Natural killer cell treated with Interleukin-12 subunit alpha and Interleukin-12 subunit beta and Interleukin-15 and Interleukin-18, amount 100 ng/mL, for 72 hours (primary cell): Measurements from ENCODE around the gene LMAN1L. TPM values are rescaled to one million over a fixed set of nuclear protein-coding genes. Genes with fewer than 3 reads are reported as not detected.

Experiments
- ATAC-seq, 2 donors: fragments of 150-1000 bp; cut with Tn5 transposase in 1 of 2; sonication (Bioruptor Pico), chemical (Tn5 transposase) in 1 of 2; 2 replicates each; pipeline ENCODE4 v1.10.0; 2021
- DNase-seq: peaks from one replicate; pipeline ENCODE4 v3.0.0; 2022; ENCODE audit warnings: low spot score
- H3K27ac Mint-ChIP-seq, 2 donors: 1 replicate in 1 of 2; 2 replicates in 1 of 2; pipeline ENCODE4 v1.8.0; 2022; ENCODE audit warnings: mixed read lengths in 2 of 2, mild to moderate bottlenecking in 1 of 2, moderate library complexity in 1 of 2
- H3K27me3 Mint-ChIP-seq, 2 donors: 1 replicate in 1 of 2; 2 replicates in 1 of 2; pipeline ENCODE4 v1.8.0; 2022; ENCODE audit warnings: mixed read lengths in 2 of 2
- H3K36me3 Mint-ChIP-seq: one replicate; pipeline ENCODE4 v1.8.0; 2022; ENCODE audit warnings: mixed read lengths
- H3K4me1 Mint-ChIP-seq, 2 donors: 1 replicate in 1 of 2; 2 replicates in 1 of 2; pipeline ENCODE4 v1.8.0; 2022; ENCODE audit warnings: low read depth in 2 of 2, mixed read lengths in 2 of 2, mild to moderate bottlenecking in 1 of 2
- H3K4me3 Mint-ChIP-seq: one replicate; pipeline ENCODE4 v1.8.0; 2022; ENCODE audit warnings: mixed read lengths
- H3K9me3 Mint-ChIP-seq: 2 replicates; pipeline ENCODE4 v1.8.0; 2022; ENCODE audit warnings: mixed read lengths
- total RNA-seq, 2 donors: library from RNA; stranded (reverse); gene quantifications; one replicate each; pipeline ENCODE4 v1.2.3, GENCODE V29; 2022

Gene LMAN1L
- total RNA-seq, result 1 to 10 TPM; 3.4 to 4.9 TPM

- H3K27ac Mint-ChIP-seq, result no peak within 1 kb of the TSS
- peaks cover 9 to 22% of the 10 kb centered on the region in 2 donors for H3K4me1 Mint-ChIP-seq
- H3K9me3 Mint-ChIP-seq, result no peaks in the 10 kb centered on the region
- no peak within 1 kb of the TSS for H3K4me3 Mint-ChIP-seq
- H3K27me3 Mint-ChIP-seq, result no peaks in the 10 kb centered on the region
- peak in 1 of 2 donors; percentile 21 for ATAC-seq
- no peak for DNase-seq
- H3K36me3 Mint-ChIP-seq, result no peaks in the 10 kb centered on the region
Measured at GRCh38 chr15:74812533-74812932, at the start of gene LMAN1L. Gene LMAN1L, plus strand, starts transcription at chr15:74812835. Its CDS starts 20 bp downstream, at chr15:74812855.

- H3K4me1 Mint-ChIP-seq, result no peaks in the 10 kb centered on the region
- ATAC-seq, result no peak
- DNase-seq, result no peak
- H3K36me3 Mint-ChIP-seq, result no peaks in the 10 kb centered on the region
- H3K9me3 Mint-ChIP-seq, result no peaks in the 10 kb centered on the region
- no peak overlapping the region for H3K27ac Mint-ChIP-seq
- no peak overlapping the region for H3K4me3 Mint-ChIP-seq
- H3K27me3 Mint-ChIP-seq, result no peaks in the 10 kb centered on the region
Measured at GRCh38 chr15:74763416-74763815, 49.2 kb upstream of the LMAN1L start.

- Mint-ChIP-seq H3K9me3 (no peaks in the 10 kb centered on the region), H3K36me3 (no peaks in the 10 kb centered on the region), H3K4me3 (no peak overlapping the region), H3K4me1 (peaks cover 6 to 8% of the 10 kb centered on the region in 2 donors), H3K27ac (peak overlapping the region in 1 of 2 donors; percentile 43), H3K27me3 (no peaks in the 10 kb centered on the region)
- DNase-seq, result no peak
- ATAC-seq, result no peak
Measured at GRCh38 chr15:74767167-74768098, 45.2 kb upstream of the LMAN1L start.

- no peaks in the 10 kb centered on the region for H3K9me3 Mint-ChIP-seq
- no peaks in the 10 kb centered on the region for H3K27me3 Mint-ChIP-seq
- peaks cover 6 to 8% of the 10 kb centered on the region in 2 donors for H3K4me1 Mint-ChIP-seq
- H3K36me3 Mint-ChIP-seq, result no peaks in the 10 kb centered on the region
- peak overlapping the region in 1 of 2 donors; percentile 22 for H3K27ac Mint-ChIP-seq
- no peak for ATAC-seq
- H3K4me3 Mint-ChIP-seq, result no peak overlapping the region
- DNase-seq, result no peak
Measured at GRCh38 chr15:74768099-74768770, 44.4 kb upstream of the LMAN1L start.

GRCh38 chr15:74768771-74769342, 43.8 kb upstream of the LMAN1L start:
- peaks cover 6 to 13% of the 10 kb centered on the region in 2 donors for H3K4me1 Mint-ChIP-seq
- no peaks in the 10 kb centered on the region for H3K36me3 Mint-ChIP-seq
- ATAC-seq, result peak; percentile 56 to 74
- no peaks in the 10 kb centered on the region for H3K27me3 Mint-ChIP-seq
- H3K27ac Mint-ChIP-seq, result peak overlapping the region in 1 of 2 donors; percentile 22
- H3K9me3 Mint-ChIP-seq, result no peaks in the 10 kb centered on the region
- DNase-seq, result no peak
- no peak overlapping the region for H3K4me3 Mint-ChIP-seq

GRCh38 chr15:74769463-74770025, 43.1 kb upstream of the LMAN1L start:
- H3K27ac Mint-ChIP-seq, result no peak overlapping the region
- no peaks in the 10 kb centered on the region for H3K36me3 Mint-ChIP-seq
- H3K9me3 Mint-ChIP-seq, result no peaks in the 10 kb centered on the region
- H3K4me1 Mint-ChIP-seq, result peaks cover 6 to 14% of the 10 kb centered on the region in 2 donors
- no peaks in the 10 kb centered on the region for H3K27me3 Mint-ChIP-seq
- DNase-seq (no peak), ATAC-seq (no peak)
- no peak overlapping the region for H3K4me3 Mint-ChIP-seq

- no peak for DNase-seq
- H3K27me3 Mint-ChIP-seq, result no peaks in the 10 kb centered on the region
- no peak overlapping the region for H3K4me3 Mint-ChIP-seq
- no peaks in the 10 kb centered on the region for H3K36me3 Mint-ChIP-seq
- no peak for ATAC-seq
- H3K9me3 Mint-ChIP-seq, result no peaks in the 10 kb centered on the region
- H3K27ac Mint-ChIP-seq, result peak overlapping the region; percentile 50 to 79
- H3K4me1 Mint-ChIP-seq, result peaks cover 7 to 20% of the 10 kb centered on the region in 2 donors
Measured at GRCh38 chr15:74770211-74770903, 42.3 kb upstream of the LMAN1L start.

- H3K4me3 Mint-ChIP-seq, result no peak overlapping the region
- DNase-seq, result peak; percentile 25
- peaks cover 35 to 44% of the 10 kb centered on the region in 2 donors for H3K4me1 Mint-ChIP-seq
- no peaks in the 10 kb centered on the region for H3K36me3 Mint-ChIP-seq
- peak overlapping the region; percentile 28 to 100 for H3K27ac Mint-ChIP-seq
- H3K9me3 Mint-ChIP-seq, result no peaks in the 10 kb centered on the region
- ATAC-seq, result no peak
- no peaks in the 10 kb centered on the region for H3K27me3 Mint-ChIP-seq
Measured at GRCh38 chr15:74773329-74773728, 39.3 kb upstream of the LMAN1L start.

- Mint-ChIP-seq H3K27me3 (no peaks in the 10 kb centered on the region), H3K4me1 (peaks cover 37 to 46% of the 10 kb centered on the region in 2 donors), H3K27ac (peak overlapping the region; percentile 100), H3K9me3 (no peaks in the 10 kb centered on the region), H3K4me3 (no peak overlapping the region), H3K36me3 (no peaks in the 10 kb centered on the region)
- DNase-seq (peak; percentile 31), ATAC-seq (no peak)
Measured at GRCh38 chr15:74773731-74774252, 38.8 kb upstream of the LMAN1L start.

- Mint-ChIP-seq H3K27me3 (no peaks in the 10 kb centered on the region), H3K9me3 (no peaks in the 10 kb centered on the region), H3K27ac (peak overlapping the region; percentile 100), H3K36me3 (no peaks in the 10 kb centered on the region), H3K4me3 (no peak overlapping the region), H3K4me1 (peaks cover 48 to 58% of the 10 kb centered on the region in 2 donors)
- peak; percentile 25 for DNase-seq
- ATAC-seq, result no peak
Measured at GRCh38 chr15:74775132-74775562, 37.5 kb upstream of the LMAN1L start.

GRCh38 chr15:74775894-74776293, 36.7 kb upstream of the LMAN1L start:
- Mint-ChIP-seq H3K9me3 (no peaks in the 10 kb centered on the region), H3K27me3 (no peaks in the 10 kb centered on the region), H3K36me3 (no peaks in the 10 kb centered on the region), H3K4me3 (peak overlapping the region; percentile 96), H3K27ac (peak overlapping the region; percentile 100), H3K4me1 (peaks cover 55 to 65% of the 10 kb centered on the region in 2 donors)
- ATAC-seq (no peak), DNase-seq (peak; percentile 32)

GRCh38 chr15:74776821-74777768, 35.5 kb upstream of the LMAN1L start:
- peak; percentile 58 to 67 for ATAC-seq
- H3K4me3 Mint-ChIP-seq, result peak overlapping the region; percentile 96
- H3K36me3 Mint-ChIP-seq, result no peaks in the 10 kb centered on the region
- peak overlapping the region; percentile 100 for H3K27ac Mint-ChIP-seq
- no peaks in the 10 kb centered on the region for H3K9me3 Mint-ChIP-seq
- peaks cover 63 to 68% of the 10 kb centered on the region in 2 donors for H3K4me1 Mint-ChIP-seq
- DNase-seq, result peak; percentile 89
- H3K27me3 Mint-ChIP-seq, result no peaks in the 10 kb centered on the region
